Measurements from ENCODE around the gene BATF3.

The BATF3 gene

GRCh38 chr1:212710566-212710965, 10.9 kb upstream of the BATF3 start:
- peak in 2 of 56 donors; percentile 3 to 11 for DNase-seq

- DNase-seq: no peak
These were observed 4.4 kb upstream of the BATF3 start for GRCh38 chr1:212703991-212704564.

- no peak for DNase-seq
These were observed 3.0 kb upstream of the BATF3 start for GRCh38 chr1:212702672-212703071.

- DNase-seq: no peak
These were observed 2.3 kb upstream of the BATF3 start for GRCh38 chr1:212701910-212702309.

GRCh38 chr1:212700892-212701819, 1.5 kb upstream of the BATF3 start:
- peak in 25 of 56 donors; percentile 11 to 54 (median 31) for DNase-seq

GRCh38 chr1:212700223-212700891, 717 bp upstream of the BATF3 start:
- DNase-seq: peak in 16 of 56 donors; percentile 8 to 52 (median 28)

- peak in 7 of 56 donors; percentile 5 to 43 (median 24) for DNase-seq
These were observed 476 bp downstream of the BATF3 start for GRCh38 chr1:212699104-212699624.

GRCh38 chr1:212698467-212699103, 1.1 kb downstream of the BATF3 start:
- no peak for DNase-seq

- no peak for DNase-seq
These were observed 2.8 kb downstream of the BATF3 start for GRCh38 chr1:212696721-212697331.

GRCh38 chr1:212692774-212693644, 6.6 kb downstream of the BATF3 start:
- DNase-seq: no peak

GRCh38 chr1:212691561-212692071, 8.0 kb downstream of the BATF3 start:
- no peak for DNase-seq

GRCh38 chr1:212690816-212691403, 8.7 kb downstream of the BATF3 start:
- no peak for DNase-seq

- DNase-seq: no peak
These were observed 9.7 kb downstream of the BATF3 start for GRCh38 chr1:212689758-212690529.

GRCh38 chr1:212689196-212689725, 10.4 kb downstream of the BATF3 start:
- DNase-seq: no peak

GRCh38 chr1:212688341-212689047, 11.1 kb downstream of the BATF3 start:
- DNase-seq: no peak

- no peak for DNase-seq
These were observed 11.8 kb downstream of the BATF3 start for GRCh38 chr1:212687811-212688210.

- no peak for DNase-seq
These were observed 13.0 kb downstream of the BATF3 start for GRCh38 chr1:212686591-212686990.

Data from amygdala (tissue), 56 donors.